Lung (tissue), 12 donors: Measurements from ENCODE around the gene SAMD5. TPM values are rescaled to one million over a fixed set of nuclear protein-coding genes. Genes with fewer than 3 reads are reported as not detected.
A peak's percentile ranks its signal among the peaks of the same experiment; 100 is the strongest.

Experiments used
- ATAC-seq: fragments of 200-7000 bp; cut with Tn5 transposase; one replicate; pipeline ENCODE4 v1.9.1; 2020; ENCODE audit warnings: moderate number of reproducible peaks; ENCODE audit not compliant: insufficient read depth, low FRiP score
- DNase-seq, 3 donors: peaks; one replicate each; pipeline ENCODE4 v3.0.0-alpha.2; 2013 to 2017
- H3K27ac ChIP-seq, 2 donors: one replicate each; pipeline ENCODE4 v1.5.1; 2013; ENCODE audit warnings: mild to moderate bottlenecking in 2 of 2, moderate library complexity in 2 of 2, control low read depth in 1 of 2, inconsistent platforms in 1 of 2, low read depth in 1 of 2, low read length in 1 of 2
- H3K27me3 ChIP-seq, 3 donors: one replicate each; pipeline ENCODE4 v1.5.1; 2013; ENCODE audit warnings: low read length in 2 of 3; ENCODE audit not compliant: control insufficient read depth in 3 of 3, insufficient read depth in 3 of 3
- H3K36me3 ChIP-seq, 4 donors: one replicate each; pipeline ENCODE4 v1.5.1; 2013; ENCODE audit warnings: low read length in 4 of 4, mild to moderate bottlenecking in 1 of 4, moderate library complexity in 1 of 4; ENCODE audit not compliant: control insufficient read depth in 4 of 4, insufficient read depth in 4 of 4
- H3K4me1 ChIP-seq, 5 donors: one replicate each; pipeline ENCODE4 v1.5.1; 2013; ENCODE audit warnings: low read length in 5 of 5, mild to moderate bottlenecking in 2 of 5, moderate library complexity in 1 of 5; ENCODE audit not compliant: control insufficient read depth in 5 of 5, insufficient read depth in 5 of 5
- H3K4me3 ChIP-seq: one replicate; pipeline ENCODE4 v1.5.1; 2013; ENCODE audit warnings: mild to moderate bottlenecking, control low read depth, moderate library complexity
- H3K9ac ChIP-seq, 2 donors: one replicate each; pipeline ENCODE4 v1.5.1; 2013; ENCODE audit warnings: low read length in 2 of 2, control low read depth in 1 of 2; ENCODE audit not compliant: insufficient read depth in 1 of 2
- H3K9me3 ChIP-seq, 4 donors: one replicate each; pipeline ENCODE4 v1.5.1; 2013; ENCODE audit warnings: low read length in 3 of 4, mild to moderate bottlenecking in 1 of 4, moderate library complexity in 1 of 4; ENCODE audit not compliant: control insufficient read depth in 4 of 4, insufficient read depth in 3 of 4
- CTCF ChIP-seq: IDR thresholded peaks from 2 replicates; pipeline ENCODE4 v1.5.1; 2012; ENCODE audit warnings: mild to moderate bottlenecking; ENCODE audit errors: control extremely low read depth, extremely low read depth
- WGBS, 2 donors: extraction: QIAGEN DNeasy Blood & Tissue Kit; methylation state at CpG; one replicate each; pipeline ENCODE4 v1.1.7; 2013; 5-methylcytosine and 5-hydroxymethylcytosine counted together
- polyA plus RNA-seq, 2 donors: library from polyadenylated mRNA; stranded (reverse); fragments of 200-250 nt; gene quantifications; one replicate each; pipeline ENCODE4 v1.2.1, GENCODE V29; 2013
- total RNA-seq, 2 donors: library from RNA; depleted of rRNA in 1 of 2; stranded (reverse); fragments of >200 nt in 1 of 2; gene quantifications; one replicate each; pipeline ENCODE4 v1.2.1, GENCODE V29; 2014 to 2021
- donor health status: control.
- donor health status: control.
- donor health status: Bipolar disorder and iron deficiency.
- donor health status: healthy.
- donor health status: DM: yes; HTN: yes; CAD: no.

SAMD5 gene
- total and polyA plus RNA-seq, 4 donors: 2.0 to 35.5 (median 6.0) TPM

GRCh38 chr6:147588469-147588868 lies 80.0 kb downstream of the SAMD5 start:
- WGBS, 2 donors: 84 to 93% methylated on average over 6 of the region's 6 CpGs
- ATAC-seq: no peak

GRCh38 chr6:147589739-147590250 lies 81.3 kb downstream of the SAMD5 start:
- Histone ChIP-seq H3K27me3 (no peaks in the 10 kb centered on the region), H3K4me1 (peaks cover 0 to 17% (median 3%) of the 10 kb centered on the region in 5 donors), H3K9me3 (no peaks in the 10 kb centered on the region), H3K9ac (no peak overlapping the region), H3K36me3 (no peaks in the 10 kb centered on the region), H3K4me3 (no peak overlapping the region), H3K27ac (no peak overlapping the region)
- no peak for TF ChIP-seq CTCF
- no peak for DNase-seq
- 0 to 80% methylated on average over 1 of the region's 1 CpG for WGBS, 2 donors
- no peak for ATAC-seq

More at GRCh38 chr6:147588469-147588868, 80.0 kb downstream of the SAMD5 start:
- Histone ChIP-seq H3K36me3 (no peaks in the 10 kb centered on the region), H3K9ac (no peak overlapping the region), H3K27ac (no peak overlapping the region), H3K4me3 (no peak overlapping the region), H3K9me3 (no peaks in the 10 kb centered on the region), H3K27me3 (no peaks in the 10 kb centered on the region), H3K4me1 (peaks cover 0 to 17% (median 3%) of the 10 kb centered on the region in 5 donors)
- no peak for DNase-seq
- TF ChIP-seq CTCF: no peak

DNA sequence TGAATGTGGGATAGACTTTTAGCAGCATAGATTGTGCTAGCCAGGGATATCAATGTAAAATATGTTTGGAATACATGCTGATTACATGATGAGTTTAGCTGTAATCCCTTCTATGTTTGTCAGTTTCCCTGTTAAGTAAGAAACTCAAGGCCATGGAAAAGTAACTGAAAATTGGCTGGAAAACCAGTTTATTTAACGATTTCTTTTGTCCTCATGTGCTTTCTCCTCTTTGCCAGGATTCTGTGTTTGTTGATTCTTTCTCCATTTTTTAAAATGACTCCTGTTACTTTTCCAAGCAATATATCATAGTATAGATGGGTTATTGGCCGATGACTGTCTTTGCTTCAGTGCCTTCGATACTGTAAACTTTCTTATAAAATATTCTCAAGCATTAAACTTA lies 87.5 kb downstream of the SAMD5 start:
- DNase-seq: peak in 1 of 3 donors; percentile 47
- ATAC-seq: no peak
- H3K9me3 ChIP-seq: peaks cover 0 to 2% (median 0%) of the 10 kb centered on the region in 4 donors
- no peaks in the 10 kb centered on the region for H3K27me3 ChIP-seq
- H3K9ac ChIP-seq: no peak overlapping the region
- no peak for TF ChIP-seq CTCF
- no peak overlapping the region for H3K4me3 ChIP-seq
- no peaks in the 10 kb centered on the region for H3K4me1 ChIP-seq
- no peaks in the 10 kb centered on the region for H3K36me3 ChIP-seq
- 84 to 89% methylated on average over 3 of the region's 3 CpGs for WGBS, 2 donors
- no peak overlapping the region for H3K27ac ChIP-seq
